ENCODE results near the gene PDE11A. TPM values are rescaled to one million over a fixed set of nuclear protein-coding genes. Genes with fewer than 3 reads are reported as not detected.

Gene PDE11A
- total RNA-seq, 4 donors from 2014 or later, result 0.37 to 1.2 (median 1.1) TPM; not detected in 1

DNA sequence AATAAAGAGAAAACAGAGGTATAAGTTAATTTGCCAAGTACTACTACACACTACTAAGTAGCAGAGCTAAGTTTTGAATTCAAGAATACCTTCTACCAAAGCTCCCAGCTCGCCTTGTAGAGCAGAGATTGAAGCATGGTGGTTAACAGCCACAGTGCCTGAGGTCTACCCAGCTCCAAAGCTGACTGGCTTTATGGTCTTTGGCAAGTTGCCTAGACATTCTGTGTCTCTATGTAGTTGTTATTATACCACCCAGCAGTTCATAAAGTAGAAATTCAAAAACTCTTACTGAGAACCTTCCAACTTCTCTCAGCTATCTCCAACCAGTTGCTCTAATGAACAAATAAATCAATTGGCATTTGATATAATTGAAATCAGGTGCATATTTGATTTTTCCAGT, 87.8 kb downstream of the PDE11A start:
- Histone ChIP-seq H3K9me3 (no peaks in the 10 kb centered on the region), H3K27ac (no peak overlapping the region), H3K36me3 (no peaks in the 10 kb centered on the region), H3K27me3 (no peaks in the 10 kb centered on the region), H3K4me1 (peaks cover 0 to 9% (median 0%) of the 10 kb centered on the region in 4 donors), H3K4me3 (no peak overlapping the region)
- 32 to 33% methylated on average over 1 of the region's 1 CpG for WGBS, 2 donors (ENCODE audit: low coverage in 1 of 2)
- intact Hi-C loops (cut with DNase I; ENCODE audit: low total_unique reads), result no loop called here
- in situ Hi-C loops (cut with MboI; ENCODE audit: low pct_ligation_motif_present in 1 of 4, low pct_unique_long_range_greater_than_20kb in 1 of 4, low sequenced_read_pairs in 3 of 4), result no loop called here
- DNase-seq, result peak; percentile 19
- TF ChIP-seq EP300 (IDR thresholded peaks at IDR 0.05; ENCODE audit: low read depth), result no peak
- TF ChIP-seq, protein P1, sequence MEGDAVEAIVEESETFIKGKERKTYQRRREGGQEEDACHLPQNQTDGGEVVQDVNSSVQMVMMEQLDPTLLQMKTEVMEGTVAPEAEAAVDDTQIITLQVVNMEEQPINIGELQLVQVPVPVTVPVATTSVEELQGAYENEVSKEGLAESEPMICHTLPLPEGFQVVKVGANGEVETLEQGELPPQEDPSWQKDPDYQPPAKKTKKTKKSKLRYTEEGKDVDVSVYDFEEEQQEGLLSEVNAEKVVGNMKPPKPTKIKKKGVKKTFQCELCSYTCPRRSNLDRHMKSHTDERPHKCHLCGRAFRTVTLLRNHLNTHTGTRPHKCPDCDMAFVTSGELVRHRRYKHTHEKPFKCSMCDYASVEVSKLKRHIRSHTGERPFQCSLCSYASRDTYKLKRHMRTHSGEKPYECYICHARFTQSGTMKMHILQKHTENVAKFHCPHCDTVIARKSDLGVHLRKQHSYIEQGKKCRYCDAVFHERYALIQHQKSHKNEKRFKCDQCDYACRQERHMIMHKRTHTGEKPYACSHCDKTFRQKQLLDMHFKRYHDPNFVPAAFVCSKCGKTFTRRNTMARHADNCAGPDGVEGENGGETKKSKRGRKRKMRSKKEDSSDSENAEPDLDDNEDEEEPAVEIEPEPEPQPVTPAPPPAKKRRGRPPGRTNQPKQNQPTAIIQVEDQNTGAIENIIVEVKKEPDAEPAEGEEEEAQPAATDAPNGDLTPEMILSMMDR (IDR thresholded peaks at IDR 0.05), result no peak
- TF ChIP-seq POLR2AphosphoS5 (IDR thresholded peaks at IDR 0.05), result no peak
- TF ChIP-seq POLR2A (IDR thresholded peaks at IDR 0.05), result no peak

DNA sequence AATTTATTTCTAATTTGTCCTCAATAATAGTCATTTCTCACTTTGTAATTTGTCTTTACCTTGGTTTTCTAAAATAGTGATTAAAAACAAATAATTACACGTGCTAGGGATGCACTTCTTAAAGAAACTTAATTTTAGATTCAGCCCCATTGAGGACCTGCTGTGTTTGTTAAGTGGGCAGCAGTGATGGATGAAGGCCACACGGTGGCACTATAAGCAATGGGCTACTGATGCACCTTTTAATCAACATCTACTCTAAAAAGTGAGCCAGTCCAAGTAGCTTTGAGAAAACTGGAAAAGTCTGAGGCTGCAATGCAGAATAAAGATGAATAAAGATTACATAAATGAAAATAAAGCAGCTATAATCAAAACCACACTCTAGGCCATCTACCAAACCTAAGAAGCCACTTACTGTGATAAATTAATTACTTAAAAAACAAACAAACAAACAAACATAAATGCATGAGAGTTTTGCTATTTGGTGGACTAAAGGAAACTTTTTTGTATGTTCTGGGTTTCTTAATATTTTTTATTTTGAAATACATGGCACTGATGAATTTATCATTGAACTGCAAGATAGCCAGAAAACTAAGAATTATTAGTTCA, 89.3 kb downstream of the PDE11A start:
- TF ChIP-seq EP300 (IDR thresholded peaks at IDR 0.05; ENCODE audit: low read depth), result no peak
- TF ChIP-seq, protein P1 (IDR thresholded peaks at IDR 0.05), result peak; percentile 41 to 70 (median 58)
- no peak for TF ChIP-seq POLR2AphosphoS5 (IDR thresholded peaks at IDR 0.05)
- Histone ChIP-seq H3K27me3 (no peaks in the 10 kb centered on the region), H3K27ac (no peak overlapping the region), H3K4me3 (no peak overlapping the region), H3K9me3 (no peaks in the 10 kb centered on the region), H3K4me1 (peaks cover 0 to 9% (median 0%) of the 10 kb centered on the region in 4 donors), H3K36me3 (no peaks in the 10 kb centered on the region)
- 0 to 2% methylated on average over 2 of the region's 2 CpGs for WGBS, 2 donors (ENCODE audit: low coverage in 1 of 2)
- in situ Hi-C loops (cut with MboI; ENCODE audit: low pct_ligation_motif_present in 1 of 4, low pct_unique_long_range_greater_than_20kb in 1 of 4, low sequenced_read_pairs in 3 of 4), result no loop called here
- DNase-seq, result peak; percentile 16
- intact Hi-C loops (cut with DNase I; ENCODE audit: low total_unique reads), result no loop called here

DNA sequence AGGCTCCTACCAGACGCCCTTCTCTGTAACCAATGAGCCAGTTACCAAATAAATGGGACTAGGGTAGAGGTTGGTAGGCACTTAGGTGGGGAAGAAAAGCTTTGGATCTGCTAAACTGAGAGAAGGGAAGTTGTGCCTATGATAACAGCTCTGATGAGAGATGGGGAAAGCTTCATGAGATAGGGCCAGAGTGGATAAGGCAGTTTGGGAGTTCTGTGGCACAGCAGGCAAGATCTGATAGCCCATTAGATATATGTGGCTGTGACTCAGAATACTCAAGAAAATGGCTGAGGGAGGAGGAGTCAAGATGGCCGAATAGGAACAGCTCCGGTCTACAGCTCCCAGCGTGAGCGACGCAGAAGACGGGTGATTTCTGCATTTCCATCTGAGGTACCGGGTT, 99.8 kb downstream of the PDE11A start:
- Histone ChIP-seq H3K4me3 (no peak overlapping the region), H3K9me3 (no peaks in the 10 kb centered on the region), H3K27ac (no peak overlapping the region), H3K4me1 (no peaks in the 10 kb centered on the region), H3K36me3 (no peaks in the 10 kb centered on the region), H3K27me3 (no peaks in the 10 kb centered on the region)
- intact Hi-C loops (cut with DNase I; ENCODE audit: low total_unique reads) (no loop called here), in situ Hi-C loops (cut with MboI; ENCODE audit: low pct_ligation_motif_present in 1 of 4, low pct_unique_long_range_greater_than_20kb in 1 of 4, low sequenced_read_pairs in 3 of 4) (no loop called here)
- 67 to 87% methylated on average over 1 to 8 of the region's 8 CpGs for WGBS, 2 donors (ENCODE audit: low coverage in 1 of 2)
- no peak for DNase-seq
- TF ChIP-seq EP300 (IDR thresholded peaks at IDR 0.05; ENCODE audit: low read depth), result no peak
- no peak for TF ChIP-seq POLR2A (IDR thresholded peaks at IDR 0.05)
- TF ChIP-seq POLR2AphosphoS5 (IDR thresholded peaks at IDR 0.05), result no peak
- TF ChIP-seq, protein P1 (IDR thresholded peaks at IDR 0.05), result no peak

DNA sequence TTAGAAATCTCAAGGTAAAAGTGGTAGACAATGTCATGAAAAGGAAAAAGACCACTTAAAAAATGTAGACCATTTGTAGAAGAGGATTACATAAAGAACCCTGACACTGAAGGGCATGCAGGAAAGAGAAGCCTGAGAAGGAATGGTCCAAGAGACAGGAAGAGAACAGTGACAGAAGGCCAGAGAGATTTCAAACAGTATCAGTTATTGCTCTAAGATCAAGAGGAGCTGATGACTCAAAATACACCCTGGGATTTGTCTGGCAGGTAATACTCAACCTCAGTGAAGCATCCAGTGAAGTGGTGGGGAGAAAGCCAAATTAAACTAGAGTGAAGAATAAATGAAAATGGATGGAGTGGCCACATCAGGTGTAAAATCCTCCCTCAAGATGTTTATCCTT, 100.5 kb downstream of the PDE11A start:
- Histone ChIP-seq H3K4me3 (no peak overlapping the region), H3K9me3 (no peaks in the 10 kb centered on the region), H3K36me3 (no peaks in the 10 kb centered on the region), H3K4me1 (no peaks in the 10 kb centered on the region), H3K27ac (no peak overlapping the region), H3K27me3 (no peaks in the 10 kb centered on the region)
- DNase-seq, result no peak
- no peak for TF ChIP-seq EP300 (IDR thresholded peaks at IDR 0.05; ENCODE audit: low read depth)
- TF ChIP-seq POLR2AphosphoS5 (IDR thresholded peaks at IDR 0.05), result no peak
- TF ChIP-seq, protein P1 (IDR thresholded peaks at IDR 0.05), result no peak
- TF ChIP-seq POLR2A (IDR thresholded peaks at IDR 0.05), result no peak
- in situ Hi-C loops (cut with MboI; ENCODE audit: low pct_ligation_motif_present in 1 of 4, low pct_unique_long_range_greater_than_20kb in 1 of 4, low sequenced_read_pairs in 3 of 4) (no loop called here), intact Hi-C loops (cut with DNase I; ENCODE audit: low total_unique reads) (no loop called here)

All from transverse colon (tissue), 4 donors.